Activated T-cell treated with anti-CD3 and anti-CD28 coated beads, Interleukin-2, amount 50 U/mL, for 72 hours (primary cell): Measurements from ENCODE around the gene ARHGEF12. TPM values are rescaled to one million over a fixed set of nuclear protein-coding genes. Genes with fewer than 3 reads are reported as not detected.

ENCODE experiments used
- ATAC-seq, 2 donors: fragments of 150-1000 bp; cut with Tn5 transposase; replicated peaks in 1 of 2; 2 replicates each; pipeline ENCODE4 v1.10.0; 2021; ENCODE audit warnings: moderate library complexity in 2 of 2, mild to moderate bottlenecking in 1 of 2
- DNase-seq, 2 donors: peaks; one replicate each; pipeline ENCODE4 v3.0.0; 2021 to 2022; ENCODE audit warnings: mixed read lengths in 1 of 2
- H3K27ac Mint-ChIP-seq: one replicate; pipeline ENCODE4 v1.8.0; 2022; ENCODE audit warnings: mild to moderate bottlenecking, moderate library complexity, mixed read lengths
- H3K27me3 Mint-ChIP-seq: one replicate; pipeline ENCODE4 v1.8.0; 2022; ENCODE audit warnings: low read depth, mixed read lengths
- H3K36me3 Mint-ChIP-seq, 2 donors: one replicate each; pipeline ENCODE4 v1.8.0; 2022; ENCODE audit warnings: mixed read lengths in 2 of 2, mild to moderate bottlenecking in 1 of 2; ENCODE audit not compliant: insufficient read depth in 2 of 2
- H3K4me1 Mint-ChIP-seq: one replicate; pipeline ENCODE4 v1.8.0; 2022; ENCODE audit warnings: low read depth, mixed read lengths
- H3K4me3 Mint-ChIP-seq, 2 donors: one replicate each; pipeline ENCODE4 v1.8.0; 2022; ENCODE audit warnings: mild to moderate bottlenecking in 2 of 2, mixed read lengths in 2 of 2, moderate library complexity in 2 of 2
- H3K9me3 Mint-ChIP-seq, 2 donors: one replicate each; pipeline ENCODE4 v1.8.0; 2022; ENCODE audit warnings: mixed read lengths in 2 of 2
- total RNA-seq, 2 donors: library from RNA; stranded (reverse); gene quantifications; one replicate each; pipeline ENCODE4 v1.2.3, GENCODE V29; 2022

ARHGEF12 gene
- total RNA-seq, 2 donors from 2014 or later: 16.1 to 20.5 TPM

- H3K36me3 Mint-ChIP-seq: peaks cover 1 to 5% of the 10 kb centered on the region in 2 donors
- H3K4me3 Mint-ChIP-seq: no peak overlapping the region
- H3K4me1 Mint-ChIP-seq: no peaks in the 10 kb centered on the region
- peaks cover 43% of the 10 kb centered on the region for H3K27me3 Mint-ChIP-seq
- ATAC-seq: no peak
- no peak overlapping the region for H3K27ac Mint-ChIP-seq
- DNase-seq: no peak
- peaks cover 0 to 4% of the 10 kb centered on the region in 2 donors for H3K9me3 Mint-ChIP-seq
Observed at GRCh38 chr11:120386774-120387371, 50.7 kb downstream of the ARHGEF12 start.

GRCh38 chr11:120388261-120388660 lies 52.0 kb downstream of the ARHGEF12 start:
- ATAC-seq: no peak

GRCh38 chr11:120389693-120390584 lies 53.7 kb downstream of the ARHGEF12 start:
- ATAC-seq: no peak
- peaks cover 0 to 4% of the 10 kb centered on the region in 2 donors for H3K9me3 Mint-ChIP-seq
- DNase-seq: no peak
- H3K36me3 Mint-ChIP-seq: peaks cover 1 to 5% of the 10 kb centered on the region in 2 donors
- peaks cover 34% of the 10 kb centered on the region for H3K27me3 Mint-ChIP-seq
- no peak overlapping the region for H3K27ac Mint-ChIP-seq
- H3K4me3 Mint-ChIP-seq: no peak overlapping the region
- H3K4me1 Mint-ChIP-seq: no peaks in the 10 kb centered on the region

More at GRCh38 chr11:120388261-120388660, 52.0 kb downstream of the ARHGEF12 start:
- no peak overlapping the region for H3K27ac Mint-ChIP-seq
- H3K4me1 Mint-ChIP-seq: no peaks in the 10 kb centered on the region
- peaks cover 0 to 4% of the 10 kb centered on the region in 2 donors for H3K9me3 Mint-ChIP-seq
- no peak overlapping the region for H3K4me3 Mint-ChIP-seq
- no peak for DNase-seq
- peaks cover 1 to 5% of the 10 kb centered on the region in 2 donors for H3K36me3 Mint-ChIP-seq
- H3K27me3 Mint-ChIP-seq: peaks cover 48% of the 10 kb centered on the region

- no peak for ATAC-seq
- DNase-seq: no peak
Observed at GRCh38 chr11:120390585-120390922, 54.3 kb downstream of the ARHGEF12 start.

GRCh38 chr11:120391292-120391691 lies 55.1 kb downstream of the ARHGEF12 start:
- Mint-ChIP-seq H3K36me3 (peaks cover 1 to 5% of the 10 kb centered on the region in 2 donors), H3K4me1 (no peaks in the 10 kb centered on the region), H3K4me3 (no peak overlapping the region), H3K9me3 (peaks cover 2 to 4% of the 10 kb centered on the region in 2 donors), H3K27me3 (peaks cover 30% of the 10 kb centered on the region), H3K27ac (no peak overlapping the region)
- ATAC-seq (no peak), DNase-seq (no peak)

More at GRCh38 chr11:120390585-120390922, 54.3 kb downstream of the ARHGEF12 start:
- Mint-ChIP-seq H3K4me3 (no peak overlapping the region), H3K27me3 (peaks cover 31% of the 10 kb centered on the region), H3K9me3 (peaks cover 2 to 4% of the 10 kb centered on the region in 2 donors), H3K4me1 (no peaks in the 10 kb centered on the region), H3K27ac (no peak overlapping the region), H3K36me3 (peaks cover 1 to 5% of the 10 kb centered on the region in 2 donors)

GRCh38 chr11:120391854-120392253 lies 55.6 kb downstream of the ARHGEF12 start:
- DNase-seq (no peak), ATAC-seq (no peak)
- Mint-ChIP-seq H3K4me1 (no peaks in the 10 kb centered on the region), H3K36me3 (peaks cover 1 to 5% of the 10 kb centered on the region in 2 donors), H3K4me3 (no peak overlapping the region), H3K27me3 (peaks cover 30% of the 10 kb centered on the region), H3K9me3 (peaks cover 2 to 4% of the 10 kb centered on the region in 2 donors), H3K27ac (no peak overlapping the region)

GRCh38 chr11:120392314-120392713 lies 56.1 kb downstream of the ARHGEF12 start:
- Mint-ChIP-seq H3K36me3 (peaks cover 1 to 5% of the 10 kb centered on the region in 2 donors), H3K9me3 (peaks cover 2 to 4% of the 10 kb centered on the region in 2 donors), H3K4me3 (no peak overlapping the region), H3K27ac (no peak overlapping the region), H3K27me3 (peaks cover 30% of the 10 kb centered on the region), H3K4me1 (no peaks in the 10 kb centered on the region)
- no peak for ATAC-seq
- no peak for DNase-seq

GRCh38 chr11:120392793-120393192 lies 56.6 kb downstream of the ARHGEF12 start:
- ATAC-seq: no peak
- peaks cover 30% of the 10 kb centered on the region for H3K27me3 Mint-ChIP-seq
- H3K36me3 Mint-ChIP-seq: peaks cover 1 to 5% of the 10 kb centered on the region in 2 donors
- H3K27ac Mint-ChIP-seq: no peak overlapping the region
- no peak overlapping the region for H3K4me3 Mint-ChIP-seq
- DNase-seq: no peak
- H3K9me3 Mint-ChIP-seq: peaks cover 2 to 4% of the 10 kb centered on the region in 2 donors
- no peaks in the 10 kb centered on the region for H3K4me1 Mint-ChIP-seq

- Mint-ChIP-seq H3K36me3 (peaks cover 1 to 5% of the 10 kb centered on the region in 2 donors), H3K9me3 (peaks cover 2 to 4% of the 10 kb centered on the region in 2 donors), H3K4me1 (no peaks in the 10 kb centered on the region), H3K27ac (no peak overlapping the region), H3K27me3 (peaks cover 30% of the 10 kb centered on the region), H3K4me3 (no peak overlapping the region)
- no peak for DNase-seq
- no peak for ATAC-seq
Observed at GRCh38 chr11:120394119-120394518, 57.9 kb downstream of the ARHGEF12 start.

- Mint-ChIP-seq H3K36me3 (no peaks in the 10 kb centered on the region), H3K27ac (no peak overlapping the region), H3K4me3 (no peak overlapping the region), H3K27me3 (peaks cover 25% of the 10 kb centered on the region), H3K4me1 (no peaks in the 10 kb centered on the region), H3K9me3 (peaks cover 0 to 2% of the 10 kb centered on the region in 2 donors)
- no peak for DNase-seq
- ATAC-seq: no peak
Observed at GRCh38 chr11:120395778-120396177, 59.6 kb downstream of the ARHGEF12 start.

- DNase-seq: no peak
- Mint-ChIP-seq H3K36me3 (no peaks in the 10 kb centered on the region), H3K4me3 (no peak overlapping the region), H3K27me3 (peaks cover 22% of the 10 kb centered on the region), H3K4me1 (no peaks in the 10 kb centered on the region), H3K9me3 (peaks cover 0 to 2% of the 10 kb centered on the region in 2 donors), H3K27ac (no peak overlapping the region)
- no peak for ATAC-seq
Observed at GRCh38 chr11:120398132-120398531, 61.9 kb downstream of the ARHGEF12 start.

GRCh38 chr11:120399307-120399706 lies 63.1 kb downstream of the ARHGEF12 start:
- peaks cover 0 to 2% of the 10 kb centered on the region in 2 donors for H3K9me3 Mint-ChIP-seq
- no peak overlapping the region for H3K4me3 Mint-ChIP-seq
- H3K36me3 Mint-ChIP-seq: no peaks in the 10 kb centered on the region

GRCh38 chr11:120400564-120401364 lies 64.6 kb downstream of the ARHGEF12 start:
- H3K4me3 Mint-ChIP-seq: no peak overlapping the region
- H3K9me3 Mint-ChIP-seq: no peaks in the 10 kb centered on the region
- H3K27ac Mint-ChIP-seq: no peak overlapping the region
- ATAC-seq (no peak), DNase-seq (no peak)
- H3K4me1 Mint-ChIP-seq: no peaks in the 10 kb centered on the region
- H3K27me3 Mint-ChIP-seq: peaks cover 17% of the 10 kb centered on the region
- no peaks in the 10 kb centered on the region for H3K36me3 Mint-ChIP-seq

More at GRCh38 chr11:120399307-120399706, 63.1 kb downstream of the ARHGEF12 start:
- H3K27ac Mint-ChIP-seq: no peak overlapping the region
- ATAC-seq (no peak), DNase-seq (no peak)
- H3K27me3 Mint-ChIP-seq: peaks cover 22% of the 10 kb centered on the region
- no peaks in the 10 kb centered on the region for H3K4me1 Mint-ChIP-seq
